ENCODE data around the gene SNRPB. TPM values are rescaled to one million over a fixed set of nuclear protein-coding genes. Genes with fewer than 3 reads are reported as not detected.

SNRPB gene
- total and polyA plus RNA-seq, 2 donors (not counting 1 experiment from before 2014, with no cell fraction given): 78.9 to 104 TPM

- TF ChIP-seq EZH2 (IDR thresholded peaks at IDR 0.05; ENCODE audit: low read length, missing control alignments): no peak
- no peak for TF ChIP-seq CTCF (conservative IDR thresholded peaks at IDR 0.05 in 1 of 2, IDR thresholded peaks at IDR 0.05 in 1 of 2; ENCODE audit: low read depth in 1 of 2, low read length in 2 of 2)
- H3K4me1 ChIP-seq (ENCODE audit: control insufficient read depth, extremely low read depth, insufficient read depth, low read length): no peaks in the 10 kb centered on the region
- no peaks in the 10 kb centered on the region for H3K79me2 ChIP-seq (ENCODE audit: control insufficient read depth, insufficient read depth, low read length)
- no peaks in the 10 kb centered on the region for H3K27me3 ChIP-seq (ENCODE audit: control insufficient read depth, insufficient read depth, low read length)
- no peaks in the 10 kb centered on the region for H3K9me3 ChIP-seq (ENCODE audit: control insufficient read depth, insufficient read depth, low read depth, low read length)
- no peak overlapping the region for H3K27ac ChIP-seq (ENCODE audit: insufficient read depth, low read length)
- H3K9ac ChIP-seq (ENCODE audit: insufficient read depth, low read length): no peak overlapping the region
- no peaks in the 10 kb centered on the region for H4K20me1 ChIP-seq (ENCODE audit: control insufficient read depth, extremely low read depth, insufficient read depth, low read length)
- no peak overlapping the region for H3K4me2 ChIP-seq (ENCODE audit: extremely low read depth, insufficient read depth, low read length)
- no peak overlapping the region for H3K4me3 ChIP-seq (replicated peaks in 1 of 4; ENCODE audit: control extremely low read depth in 1 of 4, insufficient read depth in 1 of 4, low read depth in 3 of 4, low read length in 4 of 4)
- no peaks in the 10 kb centered on the region for H3K36me3 ChIP-seq (ENCODE audit: control insufficient read depth, insufficient read depth, low read length)
- DNase-seq (ENCODE audit: low read depth in 2 of 2): no peak
- no peak overlapping the region for H2AFZ ChIP-seq (ENCODE audit: low read length)
These were observed 23.7 kb downstream of the SNRPB start for GRCh38 chr20:2446845-2447244.

GRCh38 chr20:2431185-2431584 is 39.4 kb downstream of the SNRPB start:
- TF ChIP-seq CTCF (conservative IDR thresholded peaks at IDR 0.05 in 1 of 2, IDR thresholded peaks at IDR 0.05 in 1 of 2; ENCODE audit: low read depth in 1 of 2, low read length in 2 of 2) (no peak), EZH2 (IDR thresholded peaks at IDR 0.05; ENCODE audit: low read length, missing control alignments) (no peak)

GRCh38 chr20:2430538-2430937 is 40.1 kb downstream of the SNRPB start:
- H3K36me3 ChIP-seq (ENCODE audit: control insufficient read depth, insufficient read depth, low read length): no peaks in the 10 kb centered on the region
- no peak overlapping the region for H3K9ac ChIP-seq (ENCODE audit: insufficient read depth, low read length)
- TF ChIP-seq EZH2 (IDR thresholded peaks at IDR 0.05; ENCODE audit: low read length, missing control alignments): no peak
- TF ChIP-seq CTCF (conservative IDR thresholded peaks at IDR 0.05 in 1 of 2, IDR thresholded peaks at IDR 0.05 in 1 of 2; ENCODE audit: low read depth in 1 of 2, low read length in 2 of 2): no peak
- no peak overlapping the region for H2AFZ ChIP-seq (ENCODE audit: low read length)
- H3K4me3 ChIP-seq (replicated peaks in 1 of 4; ENCODE audit: control extremely low read depth in 1 of 4, insufficient read depth in 1 of 4, low read depth in 3 of 4, low read length in 4 of 4): no peak overlapping the region
- no peak for DNase-seq (ENCODE audit: low read depth in 2 of 2)
- no peaks in the 10 kb centered on the region for H3K4me1 ChIP-seq (ENCODE audit: control insufficient read depth, extremely low read depth, insufficient read depth, low read length)
- no peaks in the 10 kb centered on the region for H3K27me3 ChIP-seq (ENCODE audit: control insufficient read depth, insufficient read depth, low read length)
- H3K79me2 ChIP-seq (ENCODE audit: control insufficient read depth, insufficient read depth, low read length): no peaks in the 10 kb centered on the region
- no peaks in the 10 kb centered on the region for H3K9me3 ChIP-seq (ENCODE audit: control insufficient read depth, insufficient read depth, low read depth, low read length)
- H3K27ac ChIP-seq (ENCODE audit: insufficient read depth, low read length): no peak overlapping the region
- H3K4me2 ChIP-seq (ENCODE audit: extremely low read depth, insufficient read depth, low read length): no peak overlapping the region
- no peaks in the 10 kb centered on the region for H4K20me1 ChIP-seq (ENCODE audit: control insufficient read depth, extremely low read depth, insufficient read depth, low read length)

More at GRCh38 chr20:2431185-2431584, 39.4 kb downstream of the SNRPB start:
- Histone ChIP-seq H3K9ac (ENCODE audit: insufficient read depth, low read length) (no peak overlapping the region), H4K20me1 (ENCODE audit: control insufficient read depth, extremely low read depth, insufficient read depth, low read length) (no peaks in the 10 kb centered on the region), H3K27me3 (ENCODE audit: control insufficient read depth, insufficient read depth, low read length) (no peaks in the 10 kb centered on the region), H3K4me1 (ENCODE audit: control insufficient read depth, extremely low read depth, insufficient read depth, low read length) (no peaks in the 10 kb centered on the region), H3K4me2 (ENCODE audit: extremely low read depth, insufficient read depth, low read length) (no peak overlapping the region), H3K4me3 (replicated peaks in 1 of 4; ENCODE audit: control extremely low read depth in 1 of 4, insufficient read depth in 1 of 4, low read depth in 3 of 4, low read length in 4 of 4) (no peak overlapping the region), H3K27ac (ENCODE audit: insufficient read depth, low read length) (no peak overlapping the region), H3K36me3 (ENCODE audit: control insufficient read depth, insufficient read depth, low read length) (no peaks in the 10 kb centered on the region), H3K79me2 (ENCODE audit: control insufficient read depth, insufficient read depth, low read length) (no peaks in the 10 kb centered on the region), H3K9me3 (ENCODE audit: control insufficient read depth, insufficient read depth, low read depth, low read length) (no peaks in the 10 kb centered on the region), H2AFZ (ENCODE audit: low read length) (no peak overlapping the region)
- no peak for DNase-seq (ENCODE audit: low read depth in 2 of 2)

Data from fibroblast of lung (primary cell).